Gastroesophageal sphincter (tissue), 4 donors: ENCODE measurements around the gene ANKH. TPM values are rescaled to one million over a fixed set of nuclear protein-coding genes. Genes with fewer than 3 reads are reported as not detected.

ENCODE experiments used
- ATAC-seq: fragments of 150-250 bp; one replicate; pipeline ENCODE4 v1.9.1; 2016; ENCODE audit warnings: mild to moderate bottlenecking, moderate library complexity
- H3K27ac ChIP-seq, 4 donors: fragments of 200-600 bp; sonication (generic) in 3 of 4; 1 replicate in 3 of 4; 2 replicates in 1 of 4; pipeline ENCODE4 v1.5.1; 2016 to 2019
- H3K27me3 ChIP-seq: fragments of 200-600 bp; sonication (generic); one replicate; pipeline ENCODE4 v1.5.1; 2019
- H3K36me3 ChIP-seq, 2 donors: fragments of 200-600 bp; sonication (generic); one replicate each; pipeline ENCODE4 v1.5.1; 2019; ENCODE audit warnings: control low read depth in 1 of 2
- H3K4me1 ChIP-seq, 3 donors: fragments of 200-600 bp; sonication (generic); 1 replicate in 2 of 3; 2 replicates in 1 of 3; pipeline ENCODE4 v1.5.1; 2016 to 2019; ENCODE audit warnings: control low read depth in 2 of 3
- H3K4me3 ChIP-seq, 2 donors: fragments of 200-600 bp; sonication (generic); one replicate each; pipeline ENCODE4 v1.5.1; 2019; ENCODE audit warnings: mild to moderate bottlenecking in 1 of 2, moderate library complexity in 1 of 2
- H3K9me3 ChIP-seq, 3 donors: fragments of 200-600 bp; sonication (generic); one replicate each; pipeline ENCODE4 v1.5.1; 2017 to 2019; ENCODE audit warnings: control low read depth in 2 of 3
- CTCF ChIP-seq, 4 experiments: fragments of 200-600 bp in 2 of 4; fragments of 450-650 bp in 2 of 4; sonication (generic) in 1 of 4; IDR thresholded peaks; one replicate each; pipeline ENCODE4 v1.5.1; 2017 to 2019; ENCODE audit warnings: antibody characterized with exemption in 4 of 4, mild to moderate bottlenecking in 2 of 4, moderate library complexity in 2 of 4
- EP300 ChIP-seq: sonication (generic); formaldehyde crosslinking; IDR thresholded peaks from one replicate; pipeline ENCODE4 v1.6.1; 2017; ENCODE audit warnings: antibody characterized with exemption, mild to moderate bottlenecking
- POLR2A ChIP-seq, 2 donors: fragments of 450-650 bp; IDR thresholded peaks; one replicate each; pipeline ENCODE4 v1.6.1; 2017; ENCODE audit warnings: antibody characterized with exemption in 2 of 2, mild to moderate bottlenecking in 2 of 2, moderate library complexity in 1 of 2
- POLR2AphosphoS5 ChIP-seq: sonication (generic); formaldehyde crosslinking; IDR thresholded peaks from one replicate; pipeline ENCODE4 v1.6.1; 2017; ENCODE audit warnings: antibody characterized with exemption
- WGBS, 2 donors: methylation state at CpG; one replicate each; pipeline ENCODE4 v1.1.5; 2018; ENCODE audit warnings: low coverage in 1 of 2; 5-methylcytosine and 5-hydroxymethylcytosine counted together
- total RNA-seq, 4 donors: library from RNA; depleted of rRNA; stranded (reverse); fragments of >200 nt; gene quantifications; one replicate each; pipeline ENCODE4 v1.1.0, GENCODE V29; 2016

The ANKH gene
- total RNA-seq, 4 donors from 2014 or later, result 30.0 to 45.2 (median 36.0) TPM

DNA sequence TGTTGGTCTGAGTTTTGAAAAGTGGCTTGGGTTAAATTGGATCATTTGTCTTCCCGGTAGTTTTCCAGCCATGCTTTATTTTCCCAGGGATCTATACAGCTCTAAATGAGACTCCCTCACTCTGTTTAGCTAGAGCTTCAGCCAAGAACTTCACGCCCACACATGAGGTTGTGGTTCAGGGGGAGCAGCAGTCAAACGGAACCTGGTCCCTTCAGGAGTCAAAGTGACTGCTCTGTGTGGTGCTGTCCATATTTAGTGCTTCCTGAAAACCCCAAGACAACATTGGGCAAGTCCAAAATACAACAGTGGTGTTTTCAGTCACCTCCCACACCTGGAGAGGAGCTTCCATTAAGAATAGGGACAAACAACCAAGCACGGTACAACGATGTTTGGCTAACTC lies 90.5 kb downstream of the ANKH start:
- Histone ChIP-seq H3K27me3 (no peaks in the 10 kb centered on the region), H3K4me3 (no peak overlapping the region), H3K4me1 (peaks cover 0 to 14% (median 0%) of the 10 kb centered on the region in 3 donors), H3K36me3 (peaks cover 0 to 3% of the 10 kb centered on the region in 2 donors), H3K27ac (no peak overlapping the region), H3K9me3 (no peaks in the 10 kb centered on the region)
- ATAC-seq, result no peak
- 81 to 100% methylated on average over 2 to 3 of the region's 5 CpGs for WGBS, 2 donors
- TF ChIP-seq POLR2A (IDR thresholded peaks at IDR 0.05), result no peak
- TF ChIP-seq EP300, result no peak
- TF ChIP-seq POLR2AphosphoS5, result no peak

- no peaks in the 10 kb centered on the region for H3K9me3 ChIP-seq
- TF ChIP-seq POLR2AphosphoS5 (no peak), EP300 (no peak), CTCF (IDR thresholded peaks at IDR 0.05) (no peak), POLR2A (IDR thresholded peaks at IDR 0.05) (no peak)
- H3K27me3 ChIP-seq, result no peaks in the 10 kb centered on the region
- peaks cover 0 to 3% of the 10 kb centered on the region in 2 donors for H3K36me3 ChIP-seq
- ATAC-seq, result no peak
- no peak overlapping the region for H3K4me3 ChIP-seq
- 96% methylated on average over 8 of the region's 9 CpGs; no CpG with 5 or more reads in 1 of the 2 donors for WGBS, 2 donors
- H3K27ac ChIP-seq, result no peak overlapping the region
- peaks cover 0 to 19% (median 0%) of the 10 kb centered on the region in 3 donors for H3K4me1 ChIP-seq
Observed at GRCh38 chr5:14779975-14780374, 91.6 kb downstream of the ANKH start.

GRCh38 chr5:14778792-14779070 lies 92.8 kb downstream of the ANKH start:
- no peak overlapping the region for H3K4me3 ChIP-seq
- WGBS, 2 donors, result 75 to 80% methylated on average over 1 to 4 of the region's 4 CpGs
- no peak overlapping the region for H3K27ac ChIP-seq
- TF ChIP-seq POLR2A (IDR thresholded peaks at IDR 0.05), result no peak
- TF ChIP-seq EP300, result no peak
- TF ChIP-seq CTCF (IDR thresholded peaks at IDR 0.05), result no peak
- TF ChIP-seq POLR2AphosphoS5, result no peak
- peaks cover 0 to 3% of the 10 kb centered on the region in 2 donors for H3K36me3 ChIP-seq
- ATAC-seq, result no peak
- H3K9me3 ChIP-seq, result no peaks in the 10 kb centered on the region
- no peaks in the 10 kb centered on the region for H3K27me3 ChIP-seq
- H3K4me1 ChIP-seq, result peaks cover 0 to 19% (median 0%) of the 10 kb centered on the region in 3 donors

DNA sequence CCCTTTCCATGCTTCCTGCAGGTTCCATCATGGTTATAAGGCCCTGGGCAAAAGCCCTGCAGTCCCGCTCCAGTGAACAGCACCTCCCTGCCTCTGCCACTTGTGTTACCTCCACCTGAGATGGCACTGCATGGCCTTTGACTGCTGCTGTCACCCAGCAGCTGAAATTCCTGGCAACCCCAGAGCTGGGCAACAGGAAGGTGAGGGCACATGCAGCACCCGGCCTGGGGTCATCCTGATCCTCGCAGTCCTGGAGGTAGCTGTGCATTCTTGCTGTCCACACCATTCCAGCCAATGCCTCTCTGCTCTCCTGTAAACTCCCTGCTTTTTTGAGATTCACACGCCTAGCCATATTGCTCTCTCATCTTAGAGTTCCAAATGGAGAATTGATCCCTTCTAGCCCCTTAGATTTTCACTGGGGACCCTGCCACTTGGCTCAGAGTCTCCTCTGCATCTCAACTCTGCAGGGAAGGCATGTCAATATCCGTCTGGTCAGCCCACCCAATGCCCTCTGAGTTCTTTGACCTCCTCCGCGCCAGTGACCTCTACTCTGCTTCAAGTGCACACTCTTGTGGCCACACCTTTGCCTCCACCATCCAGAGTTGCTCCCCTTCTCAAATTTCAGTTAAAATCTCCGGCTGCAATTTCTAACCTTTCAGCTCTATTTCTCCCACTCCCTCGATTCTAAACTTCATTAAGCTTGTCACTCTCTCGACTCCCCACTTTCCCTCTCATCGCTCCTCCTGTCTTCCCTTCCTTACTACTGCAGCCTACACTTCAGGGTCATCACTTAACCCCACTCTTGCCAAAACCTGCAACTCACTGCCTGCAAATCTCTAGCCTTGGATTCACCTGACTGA lies 93.4 kb downstream of the ANKH start:
- no peak overlapping the region for H3K27ac ChIP-seq
- TF ChIP-seq POLR2A (IDR thresholded peaks at IDR 0.05), result no peak
- TF ChIP-seq CTCF (IDR thresholded peaks at IDR 0.05), result no peak
- no peak for TF ChIP-seq EP300
- no peak for TF ChIP-seq POLR2AphosphoS5
- H3K36me3 ChIP-seq, result peaks cover 0 to 3% of the 10 kb centered on the region in 2 donors
- ATAC-seq, result no peak
- H3K4me1 ChIP-seq, result peaks cover 0 to 19% (median 0%) of the 10 kb centered on the region in 3 donors
- 80 to 89% methylated on average over 7 to 8 of the region's 11 CpGs for WGBS, 2 donors
- H3K27me3 ChIP-seq, result no peaks in the 10 kb centered on the region
- no peaks in the 10 kb centered on the region for H3K9me3 ChIP-seq
- H3K4me3 ChIP-seq, result no peak overlapping the region

- H3K4me1 ChIP-seq, result peaks cover 0 to 19% (median 0%) of the 10 kb centered on the region in 3 donors
- peaks cover 0 to 3% of the 10 kb centered on the region in 2 donors for H3K36me3 ChIP-seq
- ATAC-seq, result no peak
- H3K9me3 ChIP-seq, result no peaks in the 10 kb centered on the region
- no peak overlapping the region for H3K27ac ChIP-seq
- no peaks in the 10 kb centered on the region for H3K27me3 ChIP-seq
- 92% methylated on average over 2 to 6 of the region's 6 CpGs for WGBS, 2 donors
- TF ChIP-seq CTCF (IDR thresholded peaks at IDR 0.05), result no peak
- TF ChIP-seq POLR2A (IDR thresholded peaks at IDR 0.05), result no peak
- TF ChIP-seq EP300, result no peak
- no peak for TF ChIP-seq POLR2AphosphoS5
- H3K4me3 ChIP-seq, result no peak overlapping the region
Observed at GRCh38 chr5:14777187-14777586, 94.4 kb downstream of the ANKH start.
